ENCODE data around the gene RYR1. TPM values are rescaled to one million over a fixed set of nuclear protein-coding genes. Genes with fewer than 3 reads are reported as not detected.

RYR1 gene
- total and polyA plus RNA-seq, 2 of the 8 experiments (the other 6 are each of a cell fraction or from before 2014, with no cell fraction given) = 5.8 to 11.8 TPM

GRCh38 chr19:38550376-38550775, 116.9 kb downstream of the RYR1 start:
- no peak overlapping the region for H2AFZ ChIP-seq (ENCODE audit: low read length)
- H3K79me1 ChIP-seq (ENCODE audit: low read depth, low read length) = no peaks in the 10 kb centered on the region
- no peak for TF ChIP-seq YY1 (IDR thresholded peaks at IDR 0.05; ENCODE audit: low read depth, low read length)
- no peak for TF ChIP-seq BACH1 (IDR thresholded peaks at IDR 0.05; ENCODE audit: low read length)
- no peak for TF ChIP-seq ASH2L (IDR thresholded peaks at IDR 0.05; ENCODE audit: low read length)
- no peak for TF ChIP-seq CHD1 (IDR thresholded peaks at IDR 0.05; ENCODE audit: low read depth, low read length)
- no peak for TF ChIP-seq TAF1 (IDR thresholded peaks at IDR 0.05; ENCODE audit: low read depth, low read length)
- TF ChIP-seq POLR2A (IDR thresholded peaks at IDR 0.05; ENCODE audit: control extremely low read depth in 1 of 2, low read depth in 2 of 2, low read length in 2 of 2) = no peak
- no peak for TF ChIP-seq RXRA (IDR thresholded peaks at IDR 0.05; ENCODE audit: insufficient read depth, low read depth, low read length)
- TF ChIP-seq SP4 (IDR thresholded peaks at IDR 0.05; ENCODE audit: low read length) = no peak
- TF ChIP-seq CHD2 (IDR thresholded peaks at IDR 0.05; ENCODE audit: low read length) = no peak
- no peak for TF ChIP-seq NANOG (IDR thresholded peaks at IDR 0.05; ENCODE audit: insufficient read depth, low read depth, low read length, poor library complexity, severe bottlenecking)
- TF ChIP-seq CREB1 (IDR thresholded peaks at IDR 0.05) = no peak
- H2BK120ac ChIP-seq (replicated peaks; ENCODE audit: low read depth, low read length) = no peak overlapping the region
- no peak overlapping the region for H3K4me3 ChIP-seq (ENCODE audit: extremely low read depth in 1 of 4, insufficient read depth in 2 of 4, low read depth in 3 of 4, low read length in 4 of 4)
- no peak overlapping the region for H4K91ac ChIP-seq (replicated peaks; ENCODE audit: insufficient read length, low read length)
- no peaks in the 10 kb centered on the region for H3K9me3 ChIP-seq (ENCODE audit: insufficient read depth in 2 of 2, low read depth in 1 of 2, low read length in 1 of 2)
- no peak overlapping the region for H3K56ac ChIP-seq (replicated peaks; ENCODE audit: insufficient read length, low read depth, low read length)
- H3K4me2 ChIP-seq (ENCODE audit: insufficient read depth in 1 of 2, low read depth in 2 of 2, low read length in 2 of 2) = no peak overlapping the region
- DNase-seq (ENCODE audit: low read depth in 1 of 2, low spot score in 2 of 2) = no peak
- FAIRE-seq = no peak
- H2BK12ac ChIP-seq (ENCODE audit: low read depth, low read length) = no peak overlapping the region
- H3K79me2 ChIP-seq (ENCODE audit: control insufficient read depth in 1 of 2, insufficient read depth in 2 of 2, low read length in 2 of 2) = no peaks in the 10 kb centered on the region
- no peak overlapping the region for H2BK20ac ChIP-seq (ENCODE audit: low read length)
- no peak overlapping the region for H3K4ac ChIP-seq (replicated peaks; ENCODE audit: insufficient read length, low read depth, low read length)
- no peak overlapping the region for H4K5ac ChIP-seq (ENCODE audit: insufficient read length, low read depth, low read length)
- H3K4me1 ChIP-seq (replicated peaks in 1 of 4; ENCODE audit: control insufficient read depth in 3 of 4, insufficient read depth in 4 of 4, low read length in 3 of 4) = no peaks in the 10 kb centered on the region
- no peak overlapping the region for H2BK5ac ChIP-seq (ENCODE audit: low read depth, low read length)
- 78% methylated on average over 3 of the region's 3 CpGs; no CpG with 5 or more reads in 1 of the 2 experiments for WGBS, 2 experiments (ENCODE audit: extremely low coverage in 1 of 2, insufficient coverage in 1 of 2, insufficient read length in 1 of 2, insufficient replicate concordance in 2 of 2, low coverage in 1 of 2, low lambda C conversion rate in 2 of 2, missing lambda C conversion rate in 1 of 2)
- H3K27ac ChIP-seq (ENCODE audit: low read depth, low read length) = no peak overlapping the region
- no peak overlapping the region for H3K14ac ChIP-seq (ENCODE audit: insufficient read length)
- no peak overlapping the region for H4K8ac ChIP-seq (ENCODE audit: extremely low read depth, insufficient read depth, low read length)
- no peak overlapping the region for H3K18ac ChIP-seq (ENCODE audit: extremely low read depth, low read length)
- no peaks in the 10 kb centered on the region for H3K23me2 ChIP-seq (ENCODE audit: low read depth, low read length)
- no peaks in the 10 kb centered on the region; a peak in 1 of 7 replicates for H3K27me3 ChIP-seq (replicated peaks in 1 of 4; ENCODE audit: control insufficient read depth in 3 of 4, extremely low read depth in 1 of 4, insufficient read depth in 3 of 4, low read length in 3 of 4)
- POLR2A ChIA-PET (ENCODE audit: partially characterized antibody) = interaction anchor here (0.6 kb wide), 1 partner anchor 19 kb away, joined by 3 read pairs; no protein-coding TSS in a partner anchor
- H2BK15ac ChIP-seq (ENCODE audit: low read length) = no peak overlapping the region
- no peak overlapping the region for H3K23ac ChIP-seq (ENCODE audit: insufficient read length)
- H3K9ac ChIP-seq (replicated peaks in 1 of 4; ENCODE audit: extremely low read depth in 1 of 4, low read depth in 3 of 4, low read length in 3 of 4) = no peak overlapping the region
- CTCF ChIA-PET (ENCODE audit: partially characterized antibody) = no interaction called here
- H2AK5ac ChIP-seq (ENCODE audit: low read depth, low read length) = no peak overlapping the region
- H4K20me1 ChIP-seq (replicated peaks in 1 of 2; ENCODE audit: control insufficient read depth in 1 of 2, insufficient read depth in 2 of 2, low read length in 2 of 2) = no peaks in the 10 kb centered on the region
- peaks cover 0 to 6% (median 2%) of the 10 kb centered on the region in 4 experiments; a peak in 2 of 8 replicates for H3K36me3 ChIP-seq (ENCODE audit: control insufficient read depth in 2 of 4, insufficient read depth in 4 of 4, low read length in 3 of 4)
